ENCODE results near the gene NXN.

The NXN gene

GRCh38 chr17:1005361-1005946 is 25.9 kb upstream of the NXN start:
- Histone ChIP-seq H3K4me3 (replicated peaks; ENCODE audit: insufficient read depth, low read length) (no peak overlapping the region), H3K27ac (replicated peaks) (no peak overlapping the region), H3K27me3 (ENCODE audit: insufficient read depth, poor library complexity, severe bottlenecking) (no peaks in the 10 kb centered on the region)
- DNase-seq (ENCODE audit: low read depth in 1 of 2, low spot score in 1 of 2), result no peak
- no peak for TF ChIP-seq REST (IDR thresholded peaks at IDR 0.05; ENCODE audit: insufficient replicate concordance, low read depth)
- TF ChIP-seq SPI1 (IDR thresholded peaks at IDR 0.05; ENCODE audit: borderline replicate concordance, low read depth), result no peak
- TF ChIP-seq, protein P1, sequence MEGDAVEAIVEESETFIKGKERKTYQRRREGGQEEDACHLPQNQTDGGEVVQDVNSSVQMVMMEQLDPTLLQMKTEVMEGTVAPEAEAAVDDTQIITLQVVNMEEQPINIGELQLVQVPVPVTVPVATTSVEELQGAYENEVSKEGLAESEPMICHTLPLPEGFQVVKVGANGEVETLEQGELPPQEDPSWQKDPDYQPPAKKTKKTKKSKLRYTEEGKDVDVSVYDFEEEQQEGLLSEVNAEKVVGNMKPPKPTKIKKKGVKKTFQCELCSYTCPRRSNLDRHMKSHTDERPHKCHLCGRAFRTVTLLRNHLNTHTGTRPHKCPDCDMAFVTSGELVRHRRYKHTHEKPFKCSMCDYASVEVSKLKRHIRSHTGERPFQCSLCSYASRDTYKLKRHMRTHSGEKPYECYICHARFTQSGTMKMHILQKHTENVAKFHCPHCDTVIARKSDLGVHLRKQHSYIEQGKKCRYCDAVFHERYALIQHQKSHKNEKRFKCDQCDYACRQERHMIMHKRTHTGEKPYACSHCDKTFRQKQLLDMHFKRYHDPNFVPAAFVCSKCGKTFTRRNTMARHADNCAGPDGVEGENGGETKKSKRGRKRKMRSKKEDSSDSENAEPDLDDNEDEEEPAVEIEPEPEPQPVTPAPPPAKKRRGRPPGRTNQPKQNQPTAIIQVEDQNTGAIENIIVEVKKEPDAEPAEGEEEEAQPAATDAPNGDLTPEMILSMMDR (IDR thresholded peaks at IDR 0.05; ENCODE audit: insufficient read depth, low read length), result no peak
- TF ChIP-seq POLR2AphosphoS5 (IDR thresholded peaks at IDR 0.05; ENCODE audit: low read depth), result no peak
- TF ChIP-seq GABPA (IDR thresholded peaks at IDR 0.05; ENCODE audit: low read depth), result no peak

GRCh38 chr17:1004769-1005295 is 25.3 kb upstream of the NXN start:
- H3K27ac ChIP-seq (replicated peaks), result no peak overlapping the region
- no peaks in the 10 kb centered on the region for H3K27me3 ChIP-seq (ENCODE audit: insufficient read depth, poor library complexity, severe bottlenecking)
- TF ChIP-seq, protein P1 (IDR thresholded peaks at IDR 0.05; ENCODE audit: insufficient read depth, low read length), result no peak
- TF ChIP-seq REST (IDR thresholded peaks at IDR 0.05; ENCODE audit: insufficient replicate concordance, low read depth) (no peak), SPI1 (IDR thresholded peaks at IDR 0.05; ENCODE audit: borderline replicate concordance, low read depth) (no peak), POLR2AphosphoS5 (IDR thresholded peaks at IDR 0.05; ENCODE audit: low read depth) (no peak), GABPA (IDR thresholded peaks at IDR 0.05; ENCODE audit: low read depth) (no peak)
- no peak overlapping the region for H3K4me3 ChIP-seq (replicated peaks; ENCODE audit: insufficient read depth, low read length)
- no peak for DNase-seq (ENCODE audit: low read depth in 1 of 2, low spot score in 1 of 2)

DNA sequence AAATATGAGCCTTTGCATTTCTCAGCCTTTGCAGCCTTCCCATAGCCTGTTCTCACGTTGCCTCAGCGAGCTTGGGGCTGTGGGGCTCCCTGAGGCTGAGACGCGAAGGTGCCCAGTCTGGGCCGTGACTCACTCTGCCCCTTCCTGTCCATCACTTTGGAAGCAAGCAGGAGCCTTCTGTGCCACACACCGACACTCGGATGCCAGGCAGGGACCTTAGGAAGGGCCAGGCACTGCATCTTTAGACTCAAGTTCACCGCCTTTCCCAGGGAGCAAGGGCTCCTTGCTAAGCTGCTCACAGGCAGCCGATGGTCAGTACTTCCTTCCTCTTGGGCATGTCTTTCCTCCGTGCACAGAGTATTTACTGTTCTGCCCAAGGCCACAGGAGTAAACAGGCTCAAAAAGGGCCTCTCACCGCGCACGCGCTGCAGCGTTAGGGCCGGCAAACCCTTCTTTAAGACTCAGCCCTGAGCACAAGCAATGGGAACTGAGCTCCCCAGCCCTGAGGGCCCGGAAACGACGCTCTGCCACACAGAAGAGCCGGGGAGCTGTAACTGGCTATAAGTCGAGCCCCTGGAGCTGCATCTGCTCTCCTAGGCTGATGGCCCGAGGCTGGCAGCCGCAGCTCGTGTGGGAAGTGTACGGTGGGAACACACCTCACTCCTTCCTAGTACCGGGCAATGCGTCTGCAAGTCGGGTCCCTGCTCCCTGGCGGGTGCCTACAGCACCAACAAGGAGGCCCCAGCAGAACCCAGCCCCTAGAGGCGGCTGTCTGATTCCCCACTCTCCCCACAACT is 24.6 kb upstream of the NXN start:
- no peak for DNase-seq (ENCODE audit: low read depth in 1 of 2, low spot score in 1 of 2)
- Histone ChIP-seq H3K27ac (replicated peaks) (no peak overlapping the region), H3K27me3 (ENCODE audit: insufficient read depth, poor library complexity, severe bottlenecking) (no peaks in the 10 kb centered on the region), H3K4me3 (replicated peaks; ENCODE audit: insufficient read depth, low read length) (no peak overlapping the region)
- TF ChIP-seq SPI1 (IDR thresholded peaks at IDR 0.05; ENCODE audit: borderline replicate concordance, low read depth) (no peak), REST (IDR thresholded peaks at IDR 0.05; ENCODE audit: insufficient replicate concordance, low read depth) (no peak), POLR2AphosphoS5 (IDR thresholded peaks at IDR 0.05; ENCODE audit: low read depth) (no peak), GABPA (IDR thresholded peaks at IDR 0.05; ENCODE audit: low read depth) (no peak)
- TF ChIP-seq, protein P1 (IDR thresholded peaks at IDR 0.05; ENCODE audit: insufficient read depth, low read length), result no peak

Data from HL-60 (cell line).